GM19395 (cell line): ENCODE measurements around the gene B3GAT1.
A peak's percentile ranks its signal among the peaks of the same experiment; 100 is the strongest.
"Not testable (repeated sequence)": the region's sequence is repeated elsewhere in the genome, so short reads cannot be mapped to it uniquely, and the experiment has no call there.

Source experiments
- ATAC-seq: cut with Tn5 transposase; IDR thresholded peaks from one replicate; pipeline ENCODE4 v1.9.1; 2021; ENCODE audit warnings: mild to moderate bottlenecking, moderate library complexity; ENCODE audit not compliant: unreplicated experiment

Gene B3GAT1

GRCh38 chr11:134358165-134358855, 53.7 kb downstream of the B3GAT1 start:
- ATAC-seq: no peak

- no peak for ATAC-seq
Observed at GRCh38 chr11:134357545-134357839, 54.5 kb downstream of the B3GAT1 start.

GRCh38 chr11:134356656-134357544, 55.1 kb downstream of the B3GAT1 start:
- no peak for ATAC-seq

- ATAC-seq: no peak
Observed at GRCh38 chr11:134355656-134356055, 56.4 kb downstream of the B3GAT1 start.

- no peak for ATAC-seq
Observed at GRCh38 chr11:134355136-134355535, 56.9 kb downstream of the B3GAT1 start.

- no peak for ATAC-seq
Observed at GRCh38 chr11:134352111-134352510, 59.9 kb downstream of the B3GAT1 start.

- ATAC-seq: peak; percentile 64
Observed at GRCh38 chr11:134350381-134350780, 61.7 kb downstream of the B3GAT1 start.

GRCh38 chr11:134349802-134350355, 62.2 kb downstream of the B3GAT1 start:
- no peak for ATAC-seq

GRCh38 chr11:134349109-134349801, 62.8 kb downstream of the B3GAT1 start:
- no peak for ATAC-seq

GRCh38 chr11:134347441-134347840, 64.6 kb downstream of the B3GAT1 start:
- no peak for ATAC-seq

GRCh38 chr11:134346976-134347350, 65.1 kb downstream of the B3GAT1 start:
- no peak for ATAC-seq

- no peak for ATAC-seq
Observed at GRCh38 chr11:134346101-134346975, 65.7 kb downstream of the B3GAT1 start.

- ATAC-seq: no peak
Observed at GRCh38 chr11:134345237-134345550, 66.8 kb downstream of the B3GAT1 start.

GRCh38 chr11:134344497-134345236, 67.4 kb downstream of the B3GAT1 start:
- ATAC-seq: not testable (repeated sequence)

GRCh38 chr11:134343646-134344045, 68.4 kb downstream of the B3GAT1 start:
- no peak for ATAC-seq

GRCh38 chr11:134342572-134343340, 69.3 kb downstream of the B3GAT1 start:
- no peak for ATAC-seq

- no peak for ATAC-seq
Observed at GRCh38 chr11:134341805-134342571, 70.1 kb downstream of the B3GAT1 start.

GRCh38 chr11:134340354-134340964, 71.6 kb downstream of the B3GAT1 start:
- no peak for ATAC-seq
